Kidney (tissue), 14 donors: ENCODE data around the gene RIOX2. TPM values are rescaled to one million over a fixed set of nuclear protein-coding genes. Genes with fewer than 3 reads are reported as not detected.
"Not testable (repeated sequence)": the region's sequence is repeated elsewhere in the genome, so short reads cannot be mapped to it uniquely, and the experiment has no call there.

Source experiments
- DNase-seq, 5 donors: peaks; one replicate each; pipeline ENCODE4 v3.0.0-alpha.2; 2013 to 2020
- FAIRE-seq: peaks from 2 replicates; lab custom pipeline; 2012; peaks lifted over from hg19 to GRCh38; lab: Jason Lieb, UNC
- H3K27ac ChIP-seq, 2 donors: one replicate each; pipeline ENCODE4 v1.7.0; 2013; ENCODE audit warnings: low read depth in 2 of 2, low read length in 2 of 2, inconsistent platforms in 1 of 2
- H3K27me3 ChIP-seq: one replicate; pipeline ENCODE4 v1.7.1; 2013; ENCODE audit warnings: low read length, inconsistent platforms; ENCODE audit not compliant: control insufficient read depth, insufficient read depth
- H3K36me3 ChIP-seq, 3 donors: one replicate each; pipeline versions ENCODE4 v1.7.0 to v1.7.1; 2013; ENCODE audit warnings: low read length in 3 of 3, control low read depth in 1 of 3, inconsistent platforms in 1 of 3; ENCODE audit not compliant: insufficient read depth in 3 of 3, control insufficient read depth in 2 of 3
- H3K4me1 ChIP-seq, 3 donors: one replicate each; pipeline versions ENCODE4 v1.7.0 to v1.7.1; 2013; ENCODE audit warnings: low read length in 3 of 3, inconsistent platforms in 1 of 3, low read depth in 1 of 3; ENCODE audit not compliant: control insufficient read depth in 2 of 3, insufficient read depth in 2 of 3
- H3K4me3 ChIP-seq, 3 donors: one replicate each; pipeline versions ENCODE4 v1.7.0 to v1.8.1; 2013; ENCODE audit warnings: low read length in 3 of 3, control low read depth in 1 of 3, inconsistent platforms in 1 of 3
- H3K9ac ChIP-seq, 3 donors: one replicate each; pipeline versions ENCODE4 v1.7.0 to v1.7.1; 2013; ENCODE audit warnings: low read length in 3 of 3, control low read depth in 1 of 3, inconsistent platforms in 1 of 3
- H3K9me3 ChIP-seq, 3 donors: one replicate each; pipeline versions ENCODE4 v1.7.0 to v1.7.1; 2013; ENCODE audit warnings: low read length in 3 of 3, control low read depth in 1 of 3, inconsistent platforms in 1 of 3; ENCODE audit not compliant: control insufficient read depth in 2 of 3, insufficient read depth in 1 of 3
- intact Hi-C: fragments of 100-400 bp; cut with DNase I; formaldehyde crosslinking; loops from one replicate; pipeline ENCODE4 v1.11.1; 2022
- polyA plus RNA-seq: library from polyadenylated mRNA; stranded (reverse); fragments of 350-450 nt; fragmentation: Illumina TruSeq; extraction: RNeasy Lipid Tissue Mini Kit (QIAGEN cat#74804); gene quantifications from one replicate; pipeline ENCODE4 v1.2.3, GENCODE V29; 2014; ENCODE audit warnings: low read depth, low replicate concordance; ENCODE audit not compliant: insufficient read depth
- total RNA-seq: library from RNA; stranded (reverse); fragmentation: NEBNext Ultra II Directional; extraction: Animal tissue kit (Norgen Biotek cat#: 25700); gene quantifications from one replicate; pipeline ENCODE4 v1.2.1, GENCODE V29; 2021
- TF ChIP-seq, protein P1 (sequence below): IDR thresholded peaks from 3 replicates; pipeline ENCODE4 v1.5.1; 2012; ENCODE audit warnings: mild to moderate bottlenecking, moderate library complexity, borderline replicate concordance; ENCODE audit not compliant: insufficient read depth; ENCODE audit errors: extremely low read depth
- donor health status: control.
- donor health status: control.
- donor health status: control.
- donor health status: control.
- donor health status: control.
- donor health status: DM: yes; HTN: yes; CAD: no.
- donor health status: Normal renal cell carcinoma (clear cell type).

Gene RIOX2
- total and polyA plus RNA-seq, 2 donors from 2014 or later, result 19.8 to 26.7 TPM

DNA sequence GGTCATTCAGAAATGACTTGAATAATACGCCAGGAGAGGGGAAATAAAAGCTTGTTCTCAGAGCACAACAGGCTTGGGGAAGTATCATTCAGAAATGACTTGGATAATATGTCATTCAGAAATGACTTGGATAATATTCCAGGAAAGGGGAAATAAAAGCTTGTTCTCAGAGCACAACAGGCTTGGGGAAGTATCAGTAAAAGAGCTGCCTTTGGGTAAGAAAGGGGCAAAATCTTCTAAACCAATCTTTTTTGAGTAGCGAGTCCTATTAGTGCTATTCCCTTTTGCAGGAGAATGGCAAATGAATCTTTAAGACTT, 42.0 kb upstream of the RIOX2 start:
- Histone ChIP-seq H3K9me3 (no peaks in the 10 kb centered on the region), H3K36me3 (no peaks in the 10 kb centered on the region), H3K27me3 (no peaks in the 10 kb centered on the region), H3K27ac (no peak overlapping the region), H3K4me1 (peaks cover 0 to 7% (median 0%) of the 10 kb centered on the region in 3 donors), H3K9ac (no peak overlapping the region), H3K4me3 (no peak overlapping the region)
- DNase-seq (no peak), FAIRE-seq (no peak)
- intact Hi-C loops, result no loop called here
- TF ChIP-seq, protein P1, sequence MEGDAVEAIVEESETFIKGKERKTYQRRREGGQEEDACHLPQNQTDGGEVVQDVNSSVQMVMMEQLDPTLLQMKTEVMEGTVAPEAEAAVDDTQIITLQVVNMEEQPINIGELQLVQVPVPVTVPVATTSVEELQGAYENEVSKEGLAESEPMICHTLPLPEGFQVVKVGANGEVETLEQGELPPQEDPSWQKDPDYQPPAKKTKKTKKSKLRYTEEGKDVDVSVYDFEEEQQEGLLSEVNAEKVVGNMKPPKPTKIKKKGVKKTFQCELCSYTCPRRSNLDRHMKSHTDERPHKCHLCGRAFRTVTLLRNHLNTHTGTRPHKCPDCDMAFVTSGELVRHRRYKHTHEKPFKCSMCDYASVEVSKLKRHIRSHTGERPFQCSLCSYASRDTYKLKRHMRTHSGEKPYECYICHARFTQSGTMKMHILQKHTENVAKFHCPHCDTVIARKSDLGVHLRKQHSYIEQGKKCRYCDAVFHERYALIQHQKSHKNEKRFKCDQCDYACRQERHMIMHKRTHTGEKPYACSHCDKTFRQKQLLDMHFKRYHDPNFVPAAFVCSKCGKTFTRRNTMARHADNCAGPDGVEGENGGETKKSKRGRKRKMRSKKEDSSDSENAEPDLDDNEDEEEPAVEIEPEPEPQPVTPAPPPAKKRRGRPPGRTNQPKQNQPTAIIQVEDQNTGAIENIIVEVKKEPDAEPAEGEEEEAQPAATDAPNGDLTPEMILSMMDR, result no peak

DNA sequence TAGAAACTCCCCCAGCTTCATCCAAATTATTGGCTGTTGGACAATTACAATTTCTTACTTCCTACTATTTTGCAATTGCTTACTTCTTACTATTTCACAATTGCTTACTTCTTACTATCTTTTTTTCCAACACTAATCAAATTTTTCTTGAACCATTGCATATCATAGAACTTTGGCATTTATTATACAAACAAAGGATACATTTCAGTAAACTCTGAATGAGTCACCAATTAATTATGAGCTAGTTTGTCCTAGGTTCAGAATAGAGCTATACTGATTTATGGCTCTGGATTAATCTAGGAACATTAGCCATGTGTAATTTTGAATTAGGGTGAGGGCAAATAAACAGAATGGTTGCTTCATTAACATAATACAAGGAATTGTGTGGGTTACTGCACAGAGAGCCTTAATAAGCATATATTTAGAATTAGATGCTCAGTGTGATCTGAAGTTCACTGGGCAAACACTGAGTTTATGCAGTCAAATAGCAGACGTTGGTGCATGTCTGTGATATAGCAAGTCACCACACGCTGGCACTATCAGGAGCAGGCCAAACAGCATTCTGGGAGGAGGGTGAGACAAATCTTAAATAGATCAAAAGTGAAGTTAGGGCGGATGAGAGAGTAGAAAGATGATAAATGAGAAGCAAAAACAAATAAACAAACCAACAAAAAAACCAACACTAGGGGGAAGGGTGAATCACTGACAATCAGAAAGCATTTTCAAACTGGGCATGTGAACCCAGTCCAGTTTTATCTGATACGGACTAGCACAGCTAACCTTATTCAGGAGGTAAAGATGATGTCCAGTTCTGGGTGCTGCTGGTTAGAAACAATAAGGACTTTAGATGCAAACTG, 41.4 kb upstream of the RIOX2 start:
- peak; percentile 83 for FAIRE-seq
- TF ChIP-seq, protein P1, result peak; percentile 3
- no peak overlapping the region for H3K27ac ChIP-seq

DNA sequence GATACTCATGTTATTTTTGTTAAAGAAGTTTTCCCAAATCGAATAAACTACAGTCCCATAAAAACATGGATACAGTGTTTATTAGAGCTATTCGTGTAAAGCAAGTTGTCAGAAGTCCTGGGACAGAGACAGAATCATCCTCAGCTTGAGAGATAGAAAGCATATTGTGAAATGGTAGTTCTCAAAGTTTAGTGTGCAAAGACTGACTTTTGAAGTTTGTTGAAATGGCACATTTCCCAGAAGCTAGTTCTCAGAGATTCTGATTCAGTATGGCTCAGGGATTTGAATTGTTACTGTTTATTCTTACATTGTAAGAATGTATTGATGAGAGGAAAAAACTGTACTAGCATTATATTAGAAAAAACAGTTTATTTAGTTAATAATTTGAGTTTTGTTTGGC, 40.7 kb upstream of the RIOX2 start:
- no peak overlapping the region for H3K4me3 ChIP-seq
- no peaks in the 10 kb centered on the region for H3K9me3 ChIP-seq
- no peak for DNase-seq
- no peaks in the 10 kb centered on the region for H3K27me3 ChIP-seq
- TF ChIP-seq, protein P1, result no peak
- H3K9ac ChIP-seq, result no peak overlapping the region
- H3K4me1 ChIP-seq, result peaks cover 0 to 7% (median 0%) of the 10 kb centered on the region in 3 donors
- intact Hi-C loops, result no loop called here
- no peaks in the 10 kb centered on the region for H3K36me3 ChIP-seq
- FAIRE-seq, result peak; percentile 41
- H3K27ac ChIP-seq, result no peak overlapping the region

More for the DNA sequence above, 41.4 kb upstream of the RIOX2 start:
- Histone ChIP-seq H3K4me3 (no peak overlapping the region), H3K9me3 (no peaks in the 10 kb centered on the region), H3K4me1 (peaks cover 0 to 7% (median 0%) of the 10 kb centered on the region in 3 donors), H3K36me3 (no peaks in the 10 kb centered on the region), H3K9ac (no peak overlapping the region), H3K27me3 (no peaks in the 10 kb centered on the region)
- no peak for DNase-seq
- intact Hi-C loops, result no loop called here

DNA sequence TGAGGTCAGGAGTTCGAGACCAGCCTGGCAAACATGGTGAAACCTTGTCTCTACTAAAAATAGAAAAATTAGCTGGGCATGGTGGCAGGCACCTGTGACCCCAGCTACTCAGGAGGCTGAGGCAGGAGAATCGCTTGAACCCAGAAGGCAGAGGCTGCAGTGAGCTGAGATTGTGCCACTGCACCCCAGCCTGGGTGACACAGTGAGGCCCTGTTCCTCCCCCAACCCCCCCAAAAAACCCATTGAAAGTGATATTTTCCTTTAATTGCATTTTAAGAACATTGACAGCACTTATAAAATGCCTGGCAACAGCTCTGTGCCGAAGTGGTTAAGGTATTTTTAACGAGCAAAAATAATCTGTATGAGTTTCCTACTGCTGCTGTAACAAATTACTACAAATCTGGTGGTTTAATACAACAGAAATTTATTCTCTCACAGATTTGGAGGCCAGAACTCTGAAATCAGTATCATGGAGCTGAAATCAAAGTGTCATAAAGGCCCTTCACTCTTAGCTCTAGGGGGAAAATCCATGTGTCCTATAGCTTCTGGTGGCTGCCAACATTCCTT, 38.7 kb upstream of the RIOX2 start:
- H3K9ac ChIP-seq, H3K27ac ChIP-seq, DNase-seq, H3K4me3 ChIP-seq, intact Hi-C loops, H3K36me3 ChIP-seq, H3K27me3 ChIP-seq, FAIRE-seq, H3K4me1 ChIP-seq, H3K9me3 ChIP-seq: not testable (repeated sequence)
